ENCODE data around the gene WDR86.

DNA sequence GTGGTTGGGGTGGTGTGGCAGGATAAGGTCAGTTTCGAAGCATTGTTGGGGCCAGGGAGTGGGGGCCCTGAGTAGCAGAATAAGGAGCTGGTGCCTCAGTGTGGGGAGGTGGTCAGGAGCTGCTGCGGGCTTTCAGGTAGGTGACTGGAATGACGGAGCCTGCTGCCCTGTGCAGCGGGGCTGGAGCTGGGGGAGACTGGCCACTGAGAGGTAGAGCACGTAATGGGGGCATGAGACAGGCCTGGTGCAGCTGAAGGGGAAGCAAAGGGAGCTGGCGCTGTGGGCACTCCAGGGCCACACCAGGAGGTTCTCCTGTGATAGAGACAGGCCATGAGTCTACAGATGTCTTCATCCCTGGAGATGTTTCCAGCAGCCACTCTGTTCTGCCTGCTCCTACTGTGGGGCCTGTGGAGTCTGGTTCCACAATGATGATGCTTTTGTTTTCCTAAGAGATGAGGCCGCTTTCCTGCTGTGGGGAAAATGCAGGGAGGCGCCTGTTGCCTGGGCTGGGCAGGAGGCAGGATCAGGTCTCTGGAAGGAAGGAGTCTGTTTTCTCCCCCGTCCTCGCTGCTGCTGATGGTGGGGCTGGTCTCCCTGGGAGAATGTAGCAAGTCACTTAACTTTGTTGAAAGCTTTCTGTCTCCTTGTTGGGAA lies 37.1 kb downstream of the WDR86 start:
- TF ChIP-seq JUN (IDR thresholded peaks at IDR 0.05) (no peak), POLR2AphosphoS2 (conservative IDR thresholded peaks at IDR 0.05; ENCODE audit: low read length) (no peak), ZNF302 (CRISPR knock-in tag; IDR thresholded peaks at IDR 0.05) (no peak), E2F6 (IDR thresholded peaks at IDR 0.05; ENCODE audit: borderline replicate concordance, low read depth) (no peak), CHD2 (IDR thresholded peaks at IDR 0.05; ENCODE audit: low read length, partially characterized antibody) (no peak)
- TF ChIP-seq, protein P1, sequence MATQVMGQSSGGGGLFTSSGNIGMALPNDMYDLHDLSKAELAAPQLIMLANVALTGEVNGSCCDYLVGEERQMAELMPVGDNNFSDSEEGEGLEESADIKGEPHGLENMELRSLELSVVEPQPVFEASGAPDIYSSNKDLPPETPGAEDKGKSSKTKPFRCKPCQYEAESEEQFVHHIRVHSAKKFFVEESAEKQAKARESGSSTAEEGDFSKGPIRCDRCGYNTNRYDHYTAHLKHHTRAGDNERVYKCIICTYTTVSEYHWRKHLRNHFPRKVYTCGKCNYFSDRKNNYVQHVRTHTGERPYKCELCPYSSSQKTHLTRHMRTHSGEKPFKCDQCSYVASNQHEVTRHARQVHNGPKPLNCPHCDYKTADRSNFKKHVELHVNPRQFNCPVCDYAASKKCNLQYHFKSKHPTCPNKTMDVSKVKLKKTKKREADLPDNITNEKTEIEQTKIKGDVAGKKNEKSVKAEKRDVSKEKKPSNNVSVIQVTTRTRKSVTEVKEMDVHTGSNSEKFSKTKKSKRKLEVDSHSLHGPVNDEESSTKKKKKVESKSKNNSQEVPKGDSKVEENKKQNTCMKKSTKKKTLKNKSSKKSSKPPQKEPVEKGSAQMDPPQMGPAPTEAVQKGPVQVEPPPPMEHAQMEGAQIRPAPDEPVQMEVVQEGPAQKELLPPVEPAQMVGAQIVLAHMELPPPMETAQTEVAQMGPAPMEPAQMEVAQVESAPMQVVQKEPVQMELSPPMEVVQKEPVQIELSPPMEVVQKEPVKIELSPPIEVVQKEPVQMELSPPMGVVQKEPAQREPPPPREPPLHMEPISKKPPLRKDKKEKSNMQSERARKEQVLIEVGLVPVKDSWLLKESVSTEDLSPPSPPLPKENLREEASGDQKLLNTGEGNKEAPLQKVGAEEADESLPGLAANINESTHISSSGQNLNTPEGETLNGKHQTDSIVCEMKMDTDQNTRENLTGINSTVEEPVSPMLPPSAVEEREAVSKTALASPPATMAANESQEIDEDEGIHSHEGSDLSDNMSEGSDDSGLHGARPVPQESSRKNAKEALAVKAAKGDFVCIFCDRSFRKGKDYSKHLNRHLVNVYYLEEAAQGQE (IDR thresholded peaks at IDR 0.05): no peak
- TF ChIP-seq, protein P2, sequence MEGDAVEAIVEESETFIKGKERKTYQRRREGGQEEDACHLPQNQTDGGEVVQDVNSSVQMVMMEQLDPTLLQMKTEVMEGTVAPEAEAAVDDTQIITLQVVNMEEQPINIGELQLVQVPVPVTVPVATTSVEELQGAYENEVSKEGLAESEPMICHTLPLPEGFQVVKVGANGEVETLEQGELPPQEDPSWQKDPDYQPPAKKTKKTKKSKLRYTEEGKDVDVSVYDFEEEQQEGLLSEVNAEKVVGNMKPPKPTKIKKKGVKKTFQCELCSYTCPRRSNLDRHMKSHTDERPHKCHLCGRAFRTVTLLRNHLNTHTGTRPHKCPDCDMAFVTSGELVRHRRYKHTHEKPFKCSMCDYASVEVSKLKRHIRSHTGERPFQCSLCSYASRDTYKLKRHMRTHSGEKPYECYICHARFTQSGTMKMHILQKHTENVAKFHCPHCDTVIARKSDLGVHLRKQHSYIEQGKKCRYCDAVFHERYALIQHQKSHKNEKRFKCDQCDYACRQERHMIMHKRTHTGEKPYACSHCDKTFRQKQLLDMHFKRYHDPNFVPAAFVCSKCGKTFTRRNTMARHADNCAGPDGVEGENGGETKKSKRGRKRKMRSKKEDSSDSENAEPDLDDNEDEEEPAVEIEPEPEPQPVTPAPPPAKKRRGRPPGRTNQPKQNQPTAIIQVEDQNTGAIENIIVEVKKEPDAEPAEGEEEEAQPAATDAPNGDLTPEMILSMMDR (IDR thresholded peaks at IDR 0.05): no peak

Measured in A549 (cell line).